Osteocyte (in vitro differentiated cells): Measurements from ENCODE around the gene DGLUCY. TPM values are rescaled to one million over a fixed set of nuclear protein-coding genes. Genes with fewer than 3 reads are reported as not detected.
"Not testable (repeated sequence)": the region's sequence is repeated elsewhere in the genome, so short reads cannot be mapped to it uniquely, and the experiment has no call there.

ENCODE experiments used
- DNase-seq: peaks from one replicate; pipeline ENCODE4 v3.0.0; 2021; ENCODE audit warnings: mixed read lengths; ENCODE audit not compliant: unreplicated experiment; ENCODE audit errors: extremely low spot score
- H3K27ac Mint-ChIP-seq: one replicate; pipeline ENCODE4 v1.8.0; 2021; ENCODE audit warnings: mild to moderate bottlenecking, mixed read lengths; ENCODE audit not compliant: unreplicated experiment
- H3K27me3 Mint-ChIP-seq: one replicate; pipeline ENCODE4 v1.8.0; 2021; ENCODE audit warnings: mixed read lengths; ENCODE audit not compliant: unreplicated experiment
- H3K36me3 Mint-ChIP-seq: one replicate; pipeline ENCODE4 v1.8.0; 2021; ENCODE audit warnings: mixed read lengths; ENCODE audit not compliant: unreplicated experiment
- H3K4me1 Mint-ChIP-seq: one replicate; pipeline ENCODE4 v1.8.0; 2021; ENCODE audit warnings: mixed read lengths; ENCODE audit not compliant: unreplicated experiment
- H3K4me3 Mint-ChIP-seq: one replicate; pipeline ENCODE4 v1.8.0; 2021; ENCODE audit warnings: mild to moderate bottlenecking, moderate library complexity, mixed read lengths; ENCODE audit not compliant: unreplicated experiment
- H3K9me3 Mint-ChIP-seq: one replicate; pipeline ENCODE4 v1.8.0; 2021; ENCODE audit warnings: mixed read lengths; ENCODE audit not compliant: unreplicated experiment
- total RNA-seq: library from RNA; stranded (reverse); gene quantifications from 2 replicates; pipeline ENCODE4 v1.2.1, GENCODE V29; 2021
- TF ChIP-seq, protein P1 (sequence below): fragments of 200-600 bp; sonication (generic); IDR thresholded peaks from 2 replicates; pipeline ENCODE4 v1.5.0; 2021; ENCODE audit warnings: antibody characterized with exemption, mild to moderate bottlenecking, moderate library complexity

DGLUCY gene
- total RNA-seq, 1 donor from 2014 or later = 20.4 TPM

GRCh38 chr14:91075553-91075952 lies 38.3 kb upstream of the DGLUCY start:
- TF ChIP-seq, protein P1, sequence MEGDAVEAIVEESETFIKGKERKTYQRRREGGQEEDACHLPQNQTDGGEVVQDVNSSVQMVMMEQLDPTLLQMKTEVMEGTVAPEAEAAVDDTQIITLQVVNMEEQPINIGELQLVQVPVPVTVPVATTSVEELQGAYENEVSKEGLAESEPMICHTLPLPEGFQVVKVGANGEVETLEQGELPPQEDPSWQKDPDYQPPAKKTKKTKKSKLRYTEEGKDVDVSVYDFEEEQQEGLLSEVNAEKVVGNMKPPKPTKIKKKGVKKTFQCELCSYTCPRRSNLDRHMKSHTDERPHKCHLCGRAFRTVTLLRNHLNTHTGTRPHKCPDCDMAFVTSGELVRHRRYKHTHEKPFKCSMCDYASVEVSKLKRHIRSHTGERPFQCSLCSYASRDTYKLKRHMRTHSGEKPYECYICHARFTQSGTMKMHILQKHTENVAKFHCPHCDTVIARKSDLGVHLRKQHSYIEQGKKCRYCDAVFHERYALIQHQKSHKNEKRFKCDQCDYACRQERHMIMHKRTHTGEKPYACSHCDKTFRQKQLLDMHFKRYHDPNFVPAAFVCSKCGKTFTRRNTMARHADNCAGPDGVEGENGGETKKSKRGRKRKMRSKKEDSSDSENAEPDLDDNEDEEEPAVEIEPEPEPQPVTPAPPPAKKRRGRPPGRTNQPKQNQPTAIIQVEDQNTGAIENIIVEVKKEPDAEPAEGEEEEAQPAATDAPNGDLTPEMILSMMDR = no peak
- no peaks in the 10 kb centered on the region for H3K36me3 Mint-ChIP-seq
- no peaks in the 10 kb centered on the region for H3K4me1 Mint-ChIP-seq
- H3K27ac Mint-ChIP-seq = no peak overlapping the region
- no peaks in the 10 kb centered on the region for H3K9me3 Mint-ChIP-seq
- H3K4me3 Mint-ChIP-seq = no peak overlapping the region
- peaks cover under 1% of the 10 kb centered on the region for H3K27me3 Mint-ChIP-seq
- no peak for DNase-seq

DNA sequence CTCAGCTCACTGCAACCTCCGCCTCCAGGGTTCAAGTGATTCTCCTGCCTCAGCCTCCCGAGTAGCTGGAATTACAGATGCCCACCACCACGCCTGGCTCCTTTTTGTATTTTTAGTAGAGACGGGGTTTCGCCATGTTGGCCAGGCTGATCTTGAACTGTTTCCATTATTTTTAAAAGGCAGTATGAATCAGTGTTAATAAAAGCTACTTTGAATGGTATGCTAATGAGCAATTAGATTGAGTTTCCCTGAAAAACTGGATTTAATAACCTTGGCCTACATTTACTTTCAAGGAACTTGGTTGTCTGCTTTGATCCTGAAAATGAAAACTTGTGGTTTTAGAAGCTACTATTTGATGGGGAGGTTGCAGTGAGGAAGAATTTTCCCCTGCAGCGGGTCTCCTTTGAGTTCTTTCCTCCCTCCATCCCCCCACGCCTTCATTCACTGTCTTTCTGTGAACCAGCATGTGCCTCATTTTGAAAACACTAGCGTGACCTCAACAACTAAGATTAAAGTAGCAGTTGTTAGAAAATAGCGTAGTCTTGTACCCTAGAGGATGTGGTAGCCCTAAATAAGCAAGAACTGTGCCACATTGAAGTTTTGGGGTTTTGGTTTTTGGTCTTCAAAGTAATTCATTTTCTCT lies 35.7 kb upstream of the DGLUCY start:
- Mint-ChIP-seq H3K4me3 (no peak overlapping the region), H3K4me1 (no peaks in the 10 kb centered on the region), H3K27ac (no peak overlapping the region), H3K9me3 (no peaks in the 10 kb centered on the region), H3K27me3 (no peaks in the 10 kb centered on the region), H3K36me3 (no peaks in the 10 kb centered on the region)
- TF ChIP-seq, protein P1 = no peak
- DNase-seq = no peak

- no peaks in the 10 kb centered on the region for H3K4me1 Mint-ChIP-seq
- H3K9me3 Mint-ChIP-seq = no peaks in the 10 kb centered on the region
- TF ChIP-seq, protein P1 = no peak
- H3K36me3 Mint-ChIP-seq = no peaks in the 10 kb centered on the region
- H3K4me3 Mint-ChIP-seq = no peak overlapping the region
- H3K27ac Mint-ChIP-seq = no peak overlapping the region
- no peaks in the 10 kb centered on the region for H3K27me3 Mint-ChIP-seq
- DNase-seq = no peak
Measured at GRCh38 chr14:91080071-91080470, 33.8 kb upstream of the DGLUCY start.

GRCh38 chr14:91082282-91082681 lies 31.6 kb upstream of the DGLUCY start:
- Mint-ChIP-seq H3K4me3 (no peak overlapping the region), H3K9me3 (no peaks in the 10 kb centered on the region), H3K27me3 (no peaks in the 10 kb centered on the region), H3K4me1 (no peaks in the 10 kb centered on the region), H3K36me3 (no peaks in the 10 kb centered on the region), H3K27ac (no peak overlapping the region)
- TF ChIP-seq, protein P1 = no peak
- DNase-seq = no peak

DNA sequence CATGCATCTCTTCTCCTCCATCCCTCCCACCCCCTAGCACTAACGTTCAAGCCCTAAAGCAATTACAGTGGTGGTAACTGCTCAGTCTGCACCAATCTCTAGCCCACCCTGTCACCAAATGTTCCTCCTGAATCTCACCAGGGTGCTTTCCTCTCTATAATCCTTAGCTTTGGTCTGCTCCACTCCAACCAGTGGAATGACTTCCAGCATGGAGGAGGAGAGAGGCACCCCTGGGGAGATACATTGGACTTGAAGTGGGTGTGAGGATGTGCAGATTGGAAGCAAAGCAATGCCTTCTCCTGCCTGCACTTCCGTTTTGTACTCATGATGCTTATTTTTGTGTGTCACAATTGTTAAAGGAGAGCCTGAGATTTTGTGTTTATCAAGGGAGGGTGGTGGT lies 29.4 kb upstream of the DGLUCY start:
- H3K4me3 Mint-ChIP-seq = no peak overlapping the region
- H3K27me3 Mint-ChIP-seq = peaks cover 2% of the 10 kb centered on the region
- no peak for DNase-seq
- no peak overlapping the region for H3K27ac Mint-ChIP-seq
- no peaks in the 10 kb centered on the region for H3K4me1 Mint-ChIP-seq
- no peaks in the 10 kb centered on the region for H3K36me3 Mint-ChIP-seq
- TF ChIP-seq, protein P1 = no peak
- H3K9me3 Mint-ChIP-seq = no peaks in the 10 kb centered on the region

GRCh38 chr14:91087470-91087869 lies 26.4 kb upstream of the DGLUCY start:
- H3K4me3 Mint-ChIP-seq, H3K9me3 Mint-ChIP-seq, DNase-seq, H3K36me3 Mint-ChIP-seq, H3K4me1 Mint-ChIP-seq, H3K27ac Mint-ChIP-seq, H3K27me3 Mint-ChIP-seq: not testable (repeated sequence)
